Measurements from ENCODE around the gene C2orf74. TPM values are rescaled to one million over a fixed set of nuclear protein-coding genes. Genes with fewer than 3 reads are reported as not detected.

Gene C2orf74
- total RNA-seq = 5.6 to 10.4 TPM (median 9.7 TPM) in 3 replicates
- long read RNA-seq, partial matches to known transcripts = 0 of 8 reads
- long read RNA-seq, other reads (novel, unspliced or antisense) = 4 of 8 reads

DNA sequence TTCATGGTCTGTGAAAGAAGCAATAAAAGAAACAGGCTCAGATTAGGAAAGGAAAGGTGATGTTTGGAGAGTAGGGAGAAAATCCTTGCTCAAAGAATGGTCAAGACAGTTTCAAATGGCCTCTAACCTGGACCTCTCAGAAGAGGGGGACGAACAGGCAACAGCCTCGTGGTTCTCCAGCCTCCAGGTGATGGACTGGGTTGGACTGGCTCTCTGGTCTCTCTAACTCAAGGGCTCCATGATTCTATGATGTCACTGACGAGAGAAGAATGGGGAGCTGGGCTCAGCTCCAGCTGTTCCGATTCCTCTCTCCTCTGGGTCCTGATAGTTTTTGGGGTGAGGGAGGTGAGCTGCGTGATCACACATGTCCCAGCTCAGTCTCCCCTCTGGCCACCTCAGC is at the start of gene C2orf74:
Gene C2orf74 (plus strand): TSS at position 301 of the 400 bp plus-strand sequence. CDS start 327 bp downstream, outside the sequence.
- Mint-ChIP-seq H3K36me3 (ENCODE audit: low read depth) (peaks cover 29% of the 10 kb centered on the region), H3K27ac (ENCODE audit: unreplicated experiment) (no peak within 1 kb of the TSS), H3K4me3 (ENCODE audit: unreplicated experiment) (no peak within 1 kb of the TSS), H3K9me3 (ENCODE audit: low read depth) (peaks cover 10% of the 10 kb centered on the region), H3K4me1 (ENCODE audit: low read depth) (no peaks in the 10 kb centered on the region), H3K27me3 (ENCODE audit: low read depth) (no peaks in the 10 kb centered on the region)
- TF ChIP-seq, protein P1, sequence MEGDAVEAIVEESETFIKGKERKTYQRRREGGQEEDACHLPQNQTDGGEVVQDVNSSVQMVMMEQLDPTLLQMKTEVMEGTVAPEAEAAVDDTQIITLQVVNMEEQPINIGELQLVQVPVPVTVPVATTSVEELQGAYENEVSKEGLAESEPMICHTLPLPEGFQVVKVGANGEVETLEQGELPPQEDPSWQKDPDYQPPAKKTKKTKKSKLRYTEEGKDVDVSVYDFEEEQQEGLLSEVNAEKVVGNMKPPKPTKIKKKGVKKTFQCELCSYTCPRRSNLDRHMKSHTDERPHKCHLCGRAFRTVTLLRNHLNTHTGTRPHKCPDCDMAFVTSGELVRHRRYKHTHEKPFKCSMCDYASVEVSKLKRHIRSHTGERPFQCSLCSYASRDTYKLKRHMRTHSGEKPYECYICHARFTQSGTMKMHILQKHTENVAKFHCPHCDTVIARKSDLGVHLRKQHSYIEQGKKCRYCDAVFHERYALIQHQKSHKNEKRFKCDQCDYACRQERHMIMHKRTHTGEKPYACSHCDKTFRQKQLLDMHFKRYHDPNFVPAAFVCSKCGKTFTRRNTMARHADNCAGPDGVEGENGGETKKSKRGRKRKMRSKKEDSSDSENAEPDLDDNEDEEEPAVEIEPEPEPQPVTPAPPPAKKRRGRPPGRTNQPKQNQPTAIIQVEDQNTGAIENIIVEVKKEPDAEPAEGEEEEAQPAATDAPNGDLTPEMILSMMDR (IDR thresholded peaks at IDR 0.05) = no peak
- DNase-seq (ENCODE audit: low spot score) = no peak

DNA sequence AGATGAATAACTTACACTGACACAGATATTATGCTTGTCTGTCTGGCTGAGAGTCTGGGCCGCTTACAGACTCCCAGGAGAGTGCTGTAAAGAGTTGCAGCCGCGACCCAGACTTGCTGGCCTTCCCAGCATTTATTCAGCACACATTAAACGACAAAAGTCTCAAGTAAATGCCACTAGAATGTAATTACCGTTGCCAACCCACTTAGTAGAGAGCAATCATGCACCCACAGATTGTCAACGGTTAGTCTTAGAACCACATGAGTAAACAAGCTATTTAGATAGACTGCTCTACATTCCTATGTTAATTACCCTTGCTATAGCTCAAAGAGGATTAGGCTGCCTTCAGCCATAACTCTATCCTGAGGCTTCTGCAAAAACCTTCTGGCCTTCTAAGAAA is 47.8 kb upstream of the C2orf74 start:
- no peaks in the 10 kb centered on the region for H3K4me1 Mint-ChIP-seq (ENCODE audit: low read depth)
- H3K4me3 Mint-ChIP-seq (ENCODE audit: unreplicated experiment) = no peak overlapping the region
- DNase-seq (ENCODE audit: low spot score) = no peak
- H3K9me3 Mint-ChIP-seq (ENCODE audit: low read depth) = peaks cover 5% of the 10 kb centered on the region
- H3K27me3 Mint-ChIP-seq (ENCODE audit: low read depth) = no peaks in the 10 kb centered on the region
- TF ChIP-seq, protein P1 (IDR thresholded peaks at IDR 0.05) = no peak
- no peak overlapping the region for H3K27ac Mint-ChIP-seq (ENCODE audit: unreplicated experiment)
- peaks cover 33% of the 10 kb centered on the region for H3K36me3 Mint-ChIP-seq (ENCODE audit: low read depth)

DNA sequence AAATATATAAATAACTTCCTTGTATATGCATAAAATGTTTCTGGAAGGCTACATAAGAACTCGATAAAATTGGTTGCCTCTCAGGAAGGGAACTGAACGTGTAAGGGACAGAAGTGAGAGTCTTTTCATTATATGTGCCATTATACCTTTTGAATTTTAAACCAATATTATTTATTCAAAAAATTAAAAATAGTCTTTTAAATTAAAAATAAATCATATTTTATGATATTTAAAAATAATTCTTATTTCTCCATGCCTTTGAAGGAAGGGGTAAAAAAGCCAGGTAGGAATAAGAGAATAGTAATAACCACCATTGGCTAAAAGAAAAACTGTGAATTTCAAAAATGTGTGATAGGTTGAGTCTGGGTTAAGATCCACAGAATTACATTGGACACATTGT is 45.7 kb upstream of the C2orf74 start:
- peaks cover 5% of the 10 kb centered on the region for H3K9me3 Mint-ChIP-seq (ENCODE audit: low read depth)
- no peak for DNase-seq (ENCODE audit: low spot score)
- no peak overlapping the region for H3K4me3 Mint-ChIP-seq (ENCODE audit: unreplicated experiment)
- H3K27ac Mint-ChIP-seq (ENCODE audit: unreplicated experiment) = no peak overlapping the region
- TF ChIP-seq, protein P1 (IDR thresholded peaks at IDR 0.05) = no peak
- H3K27me3 Mint-ChIP-seq (ENCODE audit: low read depth) = no peaks in the 10 kb centered on the region
- no peaks in the 10 kb centered on the region for H3K4me1 Mint-ChIP-seq (ENCODE audit: low read depth)
- H3K36me3 Mint-ChIP-seq (ENCODE audit: low read depth) = peaks cover 36% of the 10 kb centered on the region

DNA sequence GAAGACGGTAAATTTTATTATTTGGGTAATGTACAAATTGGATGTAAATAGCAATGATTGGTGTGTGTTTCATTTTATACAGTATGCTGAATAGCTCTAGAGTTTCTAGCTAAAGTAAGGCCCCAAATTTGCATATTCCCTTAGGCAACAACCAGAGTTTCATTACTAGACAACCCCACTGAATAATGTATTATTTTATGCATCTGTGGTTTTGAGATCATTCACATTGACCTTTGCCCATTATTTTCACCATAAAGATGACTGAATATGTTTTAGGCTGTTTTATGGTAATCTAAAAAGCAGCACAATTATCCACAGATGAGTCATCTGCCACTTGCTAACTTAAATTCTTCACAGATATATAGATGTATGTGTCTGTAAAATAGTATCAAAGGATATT is 44.5 kb upstream of the C2orf74 start:
- Mint-ChIP-seq H3K4me1 (ENCODE audit: low read depth) (no peaks in the 10 kb centered on the region), H3K36me3 (ENCODE audit: low read depth) (peaks cover 26% of the 10 kb centered on the region), H3K27ac (ENCODE audit: unreplicated experiment) (no peak overlapping the region), H3K9me3 (ENCODE audit: low read depth) (no peaks in the 10 kb centered on the region), H3K4me3 (ENCODE audit: unreplicated experiment) (no peak overlapping the region), H3K27me3 (ENCODE audit: low read depth) (no peaks in the 10 kb centered on the region)
- TF ChIP-seq, protein P1 (IDR thresholded peaks at IDR 0.05) = no peak
- no peak for DNase-seq (ENCODE audit: low spot score)

DNA sequence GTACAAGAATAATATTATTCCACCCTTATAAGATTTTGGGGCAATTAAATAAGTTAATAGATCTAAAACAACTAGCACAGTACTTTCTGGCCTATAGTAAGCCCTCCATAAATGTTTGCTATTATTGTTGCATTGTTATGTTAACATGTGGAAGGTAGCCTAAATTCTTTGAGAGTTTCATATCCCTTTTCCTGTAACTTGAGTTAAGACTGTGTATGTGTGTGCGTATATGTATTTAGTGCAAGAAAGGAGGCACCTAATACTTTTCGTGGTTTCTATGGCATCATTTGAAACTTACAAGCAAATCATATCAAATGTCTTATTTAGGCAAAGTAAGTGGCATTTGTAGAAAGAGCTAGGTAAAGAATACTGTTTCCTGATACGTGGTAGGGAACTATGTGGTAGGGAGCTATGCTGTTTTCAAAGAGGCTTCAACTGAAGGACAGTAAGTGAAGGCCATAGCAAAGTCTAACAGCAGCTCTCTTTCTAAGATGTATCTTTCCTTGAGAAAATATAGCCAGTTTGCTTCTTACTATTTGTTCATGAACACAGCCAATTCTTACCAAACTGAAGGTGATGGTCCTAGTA is 36.8 kb upstream of the C2orf74 start:
- Mint-ChIP-seq H3K27ac (ENCODE audit: unreplicated experiment) (no peak overlapping the region), H3K36me3 (ENCODE audit: low read depth) (peaks cover 2% of the 10 kb centered on the region), H3K4me1 (ENCODE audit: low read depth) (no peaks in the 10 kb centered on the region), H3K9me3 (ENCODE audit: low read depth) (peaks cover 5% of the 10 kb centered on the region), H3K27me3 (ENCODE audit: low read depth) (no peaks in the 10 kb centered on the region), H3K4me3 (ENCODE audit: unreplicated experiment) (no peak overlapping the region)
- TF ChIP-seq, protein P1 (IDR thresholded peaks at IDR 0.05) = no peak
- DNase-seq (ENCODE audit: low spot score) = no peak
